Measurements from ENCODE around the gene RITA1.

GRCh38 chr12:113179023-113179422 is 6.5 kb upstream of the RITA1 start:
- TF ChIP-seq CTCF (conservative IDR thresholded peaks at IDR 0.05; ENCODE audit: low read depth, low read length) (no peak), EZH2 (IDR thresholded peaks at IDR 0.05; ENCODE audit: low read length, unreplicated experiment) (no peak), EZH2phosphoT487 (IDR thresholded peaks at IDR 0.05; ENCODE audit: borderline replicate concordance, low read length) (no peak)

Measured in PC-3 (cell line).